Pancreas (tissue), 10 donors: ENCODE measurements around the gene GSTM5. TPM values are rescaled to one million over a fixed set of nuclear protein-coding genes. Genes with fewer than 3 reads are reported as not detected.
"Not testable (repeated sequence)": the region's sequence is repeated elsewhere in the genome, so short reads cannot be mapped to it uniquely, and the experiment has no call there.

ENCODE experiments used
- ATAC-seq, 4 donors: fragments of 200-7000 bp; cut with Tn5 transposase; one replicate each; pipeline versions ENCODE4 v1.8.0 to v1.9.1; 2020; ENCODE audit warnings: mild to moderate bottlenecking in 4 of 4, moderate library complexity in 4 of 4
- DNase-seq, 6 donors: peaks; one replicate each; pipeline ENCODE4 v3.0.0-alpha.2; 2020
- FAIRE-seq: peaks from 2 replicates; lab custom pipeline; 2012; peaks lifted over from hg19 to GRCh38; lab: Jason Lieb, UNC
- H3K27ac ChIP-seq, 4 donors: fragments of 200-600 bp; sonication (generic); 1 replicate in 3 of 4; 2 replicates in 1 of 4; pipeline versions ENCODE4 v1.5.0 to v1.8.0; 2020
- H3K27me3 ChIP-seq, 4 donors: fragments of 200-600 bp; one replicate each; pipeline ENCODE4 v1.8.0; 2021
- H3K36me3 ChIP-seq, 3 donors: fragments of 200-600 bp; sonication (generic) in 1 of 3; one replicate each; pipeline versions ENCODE4 v1.5.0 to v1.8.0; 2020 to 2021
- H3K4me1 ChIP-seq, 3 donors: fragments of 200-600 bp; one replicate each; pipeline ENCODE4 v1.8.0; 2021
- H3K4me3 ChIP-seq, 4 donors: fragments of 200-600 bp; sonication (generic) in 2 of 4; one replicate each; pipeline versions ENCODE4 v1.5.0 to v1.8.0; 2020 to 2021
- H3K9me3 ChIP-seq, 4 donors: fragments of 200-600 bp; one replicate each; pipeline ENCODE4 v1.8.0; 2021
- WGBS, 2 donors: extraction: QIAGEN DNeasy Blood & Tissue Kit; methylation state at CpG; one replicate each; pipeline ENCODE4 v1.1.7; 2013; 5-methylcytosine and 5-hydroxymethylcytosine counted together
- intact Hi-C, 3 donors: fragments of 100-400 bp; cut with DNase I; formaldehyde crosslinking; loops; one replicate each; pipeline versions ENCODE4 v1.11.1 to v1.14.2; 2022
- polyA plus RNA-seq, 2 donors: library from polyadenylated mRNA; stranded (reverse); fragments of 200-250 nt; gene quantifications; one replicate each; pipeline ENCODE4 v1.2.3, GENCODE V29; 2013
- total RNA-seq, 6 donors: library from RNA; stranded (reverse); fragmentation: NEBNext Ultra II Directional in 4 of 6; extraction: Animal tissue kit (Norgen Biotek cat#: 25700) in 4 of 6; gene quantifications; one replicate each; pipeline versions ENCODE4 v1.2.1 to v1.2.4, GENCODE V29; 2021 to 2023
- TF ChIP-seq, protein P1 (sequence below), 4 donors: fragments of 200-600 bp; sonication (generic) in 3 of 4; IDR thresholded peaks; one replicate each; pipeline versions ENCODE4 v1.5.0 to v1.8.0; 2021; ENCODE audit warnings: antibody characterized with exemption in 4 of 4
- donor health status: healthy with polysubstance abuse.
- donor health status: DM: no; HTN: no; CAD: no; lungs with moderate emphysema.
- donor health status: DM: no; HTN: no; CAD: no.
- donor health status: control.
- donor health status: control.
- donor health status: Bipolar disorder and iron deficiency.
- donor health status: DM: yes; HTN: yes; CAD: no.
- donor health status: DM: no; HTN: no; CAD: no.
- donor health status: DM: no; HTN: no; CAD: no.
- donor health status: DM: yes; HTN: yes; CAD: no.

The GSTM5 gene
- total and polyA plus RNA-seq, 8 donors = 0.42 to 4.5 (median 2.1) TPM

GRCh38 chr1:109685890-109686289 is 26.2 kb upstream of the GSTM5 start:
- ATAC-seq, H3K27ac ChIP-seq, DNase-seq, H3K4me3 ChIP-seq, intact Hi-C loops, H3K4me1 ChIP-seq, H3K9me3 ChIP-seq, H3K36me3 ChIP-seq, H3K27me3 ChIP-seq, FAIRE-seq: not testable (repeated sequence)
- WGBS, 2 donors = 75 to 79% methylated on average over 2 to 4 of the region's 4 CpGs

GRCh38 chr1:109687109-109687508 is 24.9 kb upstream of the GSTM5 start:
- FAIRE-seq, H3K4me1 ChIP-seq, H3K9me3 ChIP-seq, DNase-seq, intact Hi-C loops, H3K36me3 ChIP-seq, H3K27me3 ChIP-seq: not testable (repeated sequence)
- Histone ChIP-seq H3K4me3 (peak overlapping the region in 1 of 4 donors; percentile 54), H3K27ac (peak overlapping the region in 1 of 4 donors; percentile 87)
- 38 to 47% methylated on average over 6 to 11 of the region's 11 CpGs for WGBS, 2 donors
- ATAC-seq = peak in 2 of 4 donors; percentile 1 to 21

DNA sequence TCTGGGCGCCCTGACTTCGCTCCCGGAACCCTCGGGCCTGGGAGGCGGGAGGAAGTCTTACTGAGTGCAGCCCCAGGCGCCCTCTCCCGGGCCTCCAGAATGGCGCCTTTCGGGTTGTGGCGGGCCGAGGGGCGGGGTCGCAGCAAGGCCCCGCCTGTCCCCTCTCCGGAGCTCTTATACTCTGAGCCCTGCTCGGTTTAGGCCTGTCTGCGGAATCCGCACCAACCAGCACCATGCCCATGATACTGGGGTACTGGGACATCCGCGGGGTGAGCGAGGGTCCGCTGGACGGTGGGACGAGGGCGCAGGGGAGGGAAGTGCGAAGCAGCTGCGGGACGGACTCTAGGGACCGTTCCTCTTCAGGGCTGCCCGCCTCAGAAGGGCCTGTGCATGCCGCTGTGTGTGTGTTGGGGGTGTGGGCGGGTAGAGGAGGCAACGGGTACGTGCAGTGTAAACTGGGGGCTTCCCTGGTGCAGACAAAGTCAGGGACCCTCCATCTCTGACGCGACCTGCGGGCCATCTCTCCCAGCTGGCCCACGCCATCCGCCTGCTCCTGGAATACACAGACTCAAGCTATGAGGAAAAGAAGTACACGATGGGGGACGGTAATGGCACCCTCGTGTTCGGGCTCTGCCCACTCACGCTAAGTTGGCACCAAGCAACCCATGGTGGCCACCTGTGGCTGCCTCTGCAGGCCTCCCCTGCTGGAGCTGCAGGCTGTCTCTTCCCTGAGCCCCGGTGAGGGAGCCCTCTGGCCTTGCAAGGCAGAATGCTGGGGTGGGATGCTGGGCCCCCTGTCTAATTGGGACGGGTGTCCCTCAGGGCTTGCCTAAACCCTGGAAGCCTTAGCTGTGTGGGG is 24.2 kb upstream of the GSTM5 start, which contains the start of gene GSTM1:
Gene GSTM1 (plus strand): TSS at position 177 of the 859 bp plus-strand sequence. CDS start 57 bp downstream, at position 234.
- FAIRE-seq (no peak), DNase-seq (peak in 3 of 6 donors; percentile 79 to 92 (median 91)), ATAC-seq (peak in 2 of 4 donors; percentile 98 to 99)
- Histone ChIP-seq H3K4me3 (peak within 1 kb of the TSS in 2 of 4 donors; percentile 12 to 54), H3K9me3 (no peaks in the 10 kb centered on the region), H3K4me1 (no peaks in the 10 kb centered on the region), H3K27ac (peak within 1 kb of the TSS in 1 of 4 donors; percentile 87), H3K36me3 (no peaks in the 10 kb centered on the region), H3K27me3 (no peaks in the 10 kb centered on the region)
- TF ChIP-seq, protein P1, sequence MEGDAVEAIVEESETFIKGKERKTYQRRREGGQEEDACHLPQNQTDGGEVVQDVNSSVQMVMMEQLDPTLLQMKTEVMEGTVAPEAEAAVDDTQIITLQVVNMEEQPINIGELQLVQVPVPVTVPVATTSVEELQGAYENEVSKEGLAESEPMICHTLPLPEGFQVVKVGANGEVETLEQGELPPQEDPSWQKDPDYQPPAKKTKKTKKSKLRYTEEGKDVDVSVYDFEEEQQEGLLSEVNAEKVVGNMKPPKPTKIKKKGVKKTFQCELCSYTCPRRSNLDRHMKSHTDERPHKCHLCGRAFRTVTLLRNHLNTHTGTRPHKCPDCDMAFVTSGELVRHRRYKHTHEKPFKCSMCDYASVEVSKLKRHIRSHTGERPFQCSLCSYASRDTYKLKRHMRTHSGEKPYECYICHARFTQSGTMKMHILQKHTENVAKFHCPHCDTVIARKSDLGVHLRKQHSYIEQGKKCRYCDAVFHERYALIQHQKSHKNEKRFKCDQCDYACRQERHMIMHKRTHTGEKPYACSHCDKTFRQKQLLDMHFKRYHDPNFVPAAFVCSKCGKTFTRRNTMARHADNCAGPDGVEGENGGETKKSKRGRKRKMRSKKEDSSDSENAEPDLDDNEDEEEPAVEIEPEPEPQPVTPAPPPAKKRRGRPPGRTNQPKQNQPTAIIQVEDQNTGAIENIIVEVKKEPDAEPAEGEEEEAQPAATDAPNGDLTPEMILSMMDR (IDR thresholded peaks at IDR 0.05) = no peak
- 0 to 2% methylated on average over 23 to 46 of the region's 46 CpGs for WGBS, 2 donors
- intact Hi-C loops = no loop called here

GRCh38 chr1:109689844-109690405 is 22.1 kb upstream of the GSTM5 start:
- no peak overlapping the region for H3K27ac ChIP-seq
- no peaks in the 10 kb centered on the region for H3K4me1 ChIP-seq
- intact Hi-C loops = no loop called here
- 36 to 45% methylated on average over 6 of the region's 6 CpGs for WGBS, 2 donors
- H3K27me3 ChIP-seq = no peaks in the 10 kb centered on the region
- H3K36me3 ChIP-seq = no peaks in the 10 kb centered on the region
- FAIRE-seq (no peak), ATAC-seq (no peak), DNase-seq (no peak)
- TF ChIP-seq, protein P1 (IDR thresholded peaks at IDR 0.05) = no peak
- H3K9me3 ChIP-seq = no peaks in the 10 kb centered on the region
- H3K4me3 ChIP-seq = no peak overlapping the region

DNA sequence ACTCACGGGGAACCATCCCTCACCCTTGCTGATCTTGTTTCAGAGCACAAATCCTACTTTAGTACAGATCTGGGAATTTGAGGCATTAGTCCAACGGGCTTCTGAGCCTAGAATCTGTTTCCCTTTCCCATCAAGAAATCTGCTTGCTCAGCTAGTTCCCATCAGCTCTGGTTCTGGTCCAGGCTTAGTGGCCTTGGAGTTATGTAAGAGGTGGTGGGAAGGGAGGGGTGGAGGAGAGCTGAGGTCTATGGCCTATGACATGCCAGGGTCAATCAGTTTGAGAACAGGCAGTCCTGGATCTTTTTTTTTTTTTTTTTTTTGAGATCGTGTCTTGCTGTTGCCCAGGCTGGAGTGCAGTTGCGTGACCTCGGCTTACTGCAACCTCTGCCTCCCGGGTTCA is 20.3 kb upstream of the GSTM5 start:
- peak in 2 of 4 donors; percentile 24 to 73 for ATAC-seq
- TF ChIP-seq, protein P1 (IDR thresholded peaks at IDR 0.05) = no peak
- peak in 1 of 6 donors; percentile 71 for DNase-seq
- intact Hi-C loops = no loop called here
- no peak for FAIRE-seq
- Histone ChIP-seq H3K9me3 (no peaks in the 10 kb centered on the region), H3K27me3 (no peaks in the 10 kb centered on the region), H3K4me1 (no peaks in the 10 kb centered on the region), H3K27ac (no peak overlapping the region), H3K4me3 (no peak overlapping the region), H3K36me3 (no peaks in the 10 kb centered on the region)
- WGBS, 2 donors = 25 to 35% methylated on average over 5 to 6 of the region's 6 CpGs

- H3K4me1 ChIP-seq, DNase-seq, H3K9me3 ChIP-seq, H3K27ac ChIP-seq, FAIRE-seq, intact Hi-C loops, H3K4me3 ChIP-seq, H3K36me3 ChIP-seq, H3K27me3 ChIP-seq, ATAC-seq: not testable (repeated sequence)
- 88 to 90% methylated on average over 4 to 5 of the region's 5 CpGs for WGBS, 2 donors
These were observed 17.7 kb upstream of the GSTM5 start for GRCh38 chr1:109694400-109694799.

DNA sequence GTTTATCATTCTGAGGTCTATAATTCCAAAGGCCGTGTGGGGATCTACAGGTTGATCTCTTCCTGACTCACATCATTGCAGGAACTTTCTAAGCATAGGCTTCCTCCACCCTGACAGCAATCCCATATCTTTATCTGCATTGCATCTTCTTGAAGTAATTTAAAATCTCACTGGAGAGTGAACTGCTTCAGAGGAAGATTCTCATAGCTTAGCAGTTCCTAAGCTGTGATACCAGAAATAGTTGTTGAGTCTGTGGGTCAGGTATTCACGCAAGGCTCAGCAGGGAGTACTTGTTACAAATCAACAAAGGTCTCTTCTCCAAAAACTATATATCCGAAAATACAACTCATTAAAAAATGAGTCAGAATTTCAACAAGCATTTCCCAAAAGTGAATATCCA is 16.9 kb upstream of the GSTM5 start:
- H3K9me3 ChIP-seq, intact Hi-C loops, H3K36me3 ChIP-seq, FAIRE-seq, H3K4me3 ChIP-seq, H3K4me1 ChIP-seq, ATAC-seq, H3K27me3 ChIP-seq, H3K27ac ChIP-seq, DNase-seq: not testable (repeated sequence)
- WGBS, 2 donors = 86 to 87% methylated on average over 3 of the region's 3 CpGs
